Keratinocyte (primary cell): Measurements from ENCODE around the gene COL25A1. TPM values are rescaled to one million over a fixed set of nuclear protein-coding genes. Genes with fewer than 3 reads are reported as not detected.

ENCODE experiments used
- DNase-seq: peaks from one replicate; pipeline ENCODE4 v3.0.0-alpha.2; 2011; ENCODE audit warnings: low read depth, missing footprints, low spot score
- FAIRE-seq: peaks from 2 replicates; lab custom pipeline; 2011; peaks lifted over from hg19 to GRCh38; lab: Jason Lieb, UNC
- H2AFZ ChIP-seq: 2 replicates; pipeline ENCODE4 v1.6.0; 2012; ENCODE audit warnings: low read length, control low read depth, inconsistent platforms; ENCODE audit not compliant: control insufficient read depth
- H3K27ac ChIP-seq: 2 replicates; pipeline ENCODE4 v1.5.1; 2011; ENCODE audit warnings: low read length; ENCODE audit not compliant: control insufficient read depth, insufficient read depth
- H3K27me3 ChIP-seq: 3 replicates; pipeline ENCODE4 v1.6.0; 2011; ENCODE audit warnings: low read length; ENCODE audit not compliant: control insufficient read depth, insufficient read depth; ENCODE audit errors: extremely low read depth
- H3K36me3 ChIP-seq, 2 experiments: 2 replicates in 1 of 2; 3 replicates in 1 of 2; pipeline ENCODE4 v1.5.1; 2011; ENCODE audit warnings: low read length in 2 of 2, mild to moderate bottlenecking in 1 of 2; ENCODE audit not compliant: control insufficient read depth in 2 of 2, insufficient read depth in 2 of 2; ENCODE audit errors: extremely low read depth in 1 of 2
- H3K4me1 ChIP-seq: 3 replicates; pipeline ENCODE4 v1.5.1; 2011; ENCODE audit warnings: low read length; ENCODE audit not compliant: control insufficient read depth, insufficient read depth; ENCODE audit errors: extremely low read depth
- H3K4me2 ChIP-seq: 3 replicates; pipeline ENCODE4 v1.6.0; 2011; ENCODE audit warnings: low read depth, low read length; ENCODE audit not compliant: control insufficient read depth, insufficient read depth; ENCODE audit errors: extremely low read depth
- H3K4me3 ChIP-seq, 3 experiments: fragments of 200-600 bp in 1 of 3; sonication (generic) in 1 of 3; 2 replicates in 2 of 3; 3 replicates in 1 of 3; pipeline ENCODE4 v1.5.1; 2011 to 2016; ENCODE audit warnings: low read length in 3 of 3, mild to moderate bottlenecking in 3 of 3, control low read depth in 2 of 3, inconsistent platforms in 1 of 3, low read depth in 1 of 3, mixed read lengths in 1 of 3, mixed run types in 1 of 3, moderate library complexity in 1 of 3; ENCODE audit not compliant: control insufficient read depth in 2 of 3, insufficient read depth in 2 of 3; ENCODE audit errors: extremely low read depth in 1 of 3
- H3K79me2 ChIP-seq: 2 replicates; pipeline ENCODE4 v1.6.0; 2012; ENCODE audit warnings: low read length; ENCODE audit not compliant: control insufficient read depth, insufficient read depth
- H3K9ac ChIP-seq: 3 replicates; pipeline ENCODE4 v1.6.0; 2011; ENCODE audit warnings: low read length; ENCODE audit not compliant: control insufficient read depth, insufficient read depth; ENCODE audit errors: extremely low read depth
- H3K9me1 ChIP-seq: 3 replicates; pipeline ENCODE4 v1.6.0; 2011; ENCODE audit warnings: low read length; ENCODE audit not compliant: control insufficient read depth, insufficient read depth; ENCODE audit errors: extremely low read depth
- H3K9me3 ChIP-seq: 2 replicates; pipeline ENCODE4 v1.5.1; 2012; ENCODE audit warnings: low read depth, low read length; ENCODE audit not compliant: control insufficient read depth
- H4K20me1 ChIP-seq: 3 replicates; pipeline ENCODE4 v1.6.0; 2011; ENCODE audit warnings: low read length; ENCODE audit not compliant: control insufficient read depth, insufficient read depth; ENCODE audit errors: extremely low read depth
- EZH2 ChIP-seq: IDR thresholded peaks from one replicate; pipeline ENCODE4 v1.6.1; 2012; ENCODE audit warnings: inconsistent platforms, mild to moderate bottlenecking, low read length, moderate library complexity
- dilution Hi-C: fragments of 300-500 bp; cut with MboI; formaldehyde crosslinking; loops from one replicate; pipeline ENCODE4 v1.7.0; 2020; ENCODE audit warnings: low sequenced_read_pairs; ENCODE audit not compliant: extremely low pct_ligation_motif_present
- polyA plus RNA-seq, 5 experiments: library from polyadenylated mRNA; depleted of rRNA in 3 of 5; stranded (reverse) in 3 of 5; stranded (forward) in 1 of 5; unstranded in 1 of 5; fragments of >200 nt; gene quantifications; 1 replicate in 1 of 5; 2 replicates in 3 of 5; 3 replicates in 1 of 5; pipeline versions ENCODE4 v1.2.1 to v1.2.3, GENCODE V29; 2011 to 2012; ENCODE audit warnings: missing spikeins in 2 of 5, low read depth in 1 of 5, low replicate concordance in 1 of 5
- TF ChIP-seq, protein P1 (sequence below), 3 experiments: IDR thresholded peaks in 1 of 3; conservative IDR thresholded peaks in 1 of 3; optimal IDR thresholded peaks in 1 of 3; 2 replicates in 2 of 3; 3 replicates in 1 of 3; pipeline versions ENCODE3 to v1.5.1; 2011; ENCODE audit warnings: low read length in 3 of 3, mild to moderate bottlenecking in 3 of 3, moderate library complexity in 2 of 3, control low read depth in 1 of 3, inconsistent platforms in 1 of 3; ENCODE audit not compliant: insufficient read depth in 2 of 3; ENCODE audit errors: extremely low read depth in 1 of 3

COL25A1 gene
- polyA plus RNA-seq, 1 donor (not counting 4 experiments of a cell fraction or from before 2014, with no cell fraction given): not detected

DNA sequence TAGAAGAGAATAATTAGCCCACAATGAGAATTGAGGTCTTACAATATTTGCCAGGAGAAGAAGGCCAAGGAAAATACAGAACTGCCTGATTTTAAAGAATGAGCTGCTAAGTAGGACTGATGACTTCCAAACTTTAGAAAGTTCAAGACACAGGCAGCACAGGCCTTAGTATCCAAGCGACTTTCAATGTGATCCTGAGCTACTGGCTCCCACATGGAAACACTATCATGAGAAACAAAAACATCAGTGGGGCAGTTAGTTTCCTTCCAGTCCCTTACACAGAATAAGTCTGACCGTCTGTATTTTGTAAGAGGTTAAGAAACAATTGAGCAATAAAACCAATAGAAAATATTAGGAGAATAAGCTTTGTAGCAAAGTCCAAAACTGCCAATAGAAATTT is 251.4 kb downstream of the COL25A1 start:
- Histone ChIP-seq H3K36me3 (no peaks in the 10 kb centered on the region), H3K79me2 (no peaks in the 10 kb centered on the region), H3K9me1 (no peaks in the 10 kb centered on the region), H2AFZ (no peak overlapping the region), H3K4me2 (no peak overlapping the region), H3K27me3 (no peaks in the 10 kb centered on the region), H4K20me1 (no peaks in the 10 kb centered on the region), H3K4me1 (no peaks in the 10 kb centered on the region), H3K9ac (no peak overlapping the region), H3K27ac (no peak overlapping the region), H3K4me3 (no peak overlapping the region), H3K9me3 (no peaks in the 10 kb centered on the region)
- no peak for TF ChIP-seq EZH2
- TF ChIP-seq, protein P1, sequence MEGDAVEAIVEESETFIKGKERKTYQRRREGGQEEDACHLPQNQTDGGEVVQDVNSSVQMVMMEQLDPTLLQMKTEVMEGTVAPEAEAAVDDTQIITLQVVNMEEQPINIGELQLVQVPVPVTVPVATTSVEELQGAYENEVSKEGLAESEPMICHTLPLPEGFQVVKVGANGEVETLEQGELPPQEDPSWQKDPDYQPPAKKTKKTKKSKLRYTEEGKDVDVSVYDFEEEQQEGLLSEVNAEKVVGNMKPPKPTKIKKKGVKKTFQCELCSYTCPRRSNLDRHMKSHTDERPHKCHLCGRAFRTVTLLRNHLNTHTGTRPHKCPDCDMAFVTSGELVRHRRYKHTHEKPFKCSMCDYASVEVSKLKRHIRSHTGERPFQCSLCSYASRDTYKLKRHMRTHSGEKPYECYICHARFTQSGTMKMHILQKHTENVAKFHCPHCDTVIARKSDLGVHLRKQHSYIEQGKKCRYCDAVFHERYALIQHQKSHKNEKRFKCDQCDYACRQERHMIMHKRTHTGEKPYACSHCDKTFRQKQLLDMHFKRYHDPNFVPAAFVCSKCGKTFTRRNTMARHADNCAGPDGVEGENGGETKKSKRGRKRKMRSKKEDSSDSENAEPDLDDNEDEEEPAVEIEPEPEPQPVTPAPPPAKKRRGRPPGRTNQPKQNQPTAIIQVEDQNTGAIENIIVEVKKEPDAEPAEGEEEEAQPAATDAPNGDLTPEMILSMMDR (optimal IDR thresholded peaks at IDR 0.05 in 1 of 3, IDR thresholded peaks at IDR 0.05 in 1 of 3, conservative IDR thresholded peaks at IDR 0.05 in 1 of 3; ENCODE audit: extremely low read depth in 1 of 3, insufficient read depth in 2 of 3, low read length in 3 of 3): no peak
- FAIRE-seq (no peak), DNase-seq (no peak)
- dilution Hi-C loops: no loop called here

DNA sequence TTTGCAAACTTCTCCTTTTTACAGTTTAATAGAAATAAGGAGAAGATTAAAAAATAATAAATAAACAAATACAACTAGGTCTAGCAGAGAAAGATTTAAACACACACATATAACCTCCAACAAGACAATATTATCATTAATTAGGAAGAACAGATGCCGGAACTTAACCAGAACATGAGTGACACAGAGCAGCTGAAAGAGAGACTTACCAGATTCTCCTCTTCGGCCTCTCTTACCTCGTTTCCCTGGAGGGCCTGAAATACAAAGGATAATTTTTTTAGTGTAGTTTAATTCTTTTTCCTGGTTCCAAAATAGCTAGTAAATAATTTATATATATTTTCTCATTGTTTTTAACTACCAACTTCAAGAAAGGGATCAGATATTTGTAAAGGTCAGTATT is 252.5 kb downstream of the COL25A1 start:
- Histone ChIP-seq H2AFZ (no peak overlapping the region), H3K4me2 (no peak overlapping the region), H3K36me3 (no peaks in the 10 kb centered on the region), H3K27ac (no peak overlapping the region), H3K9ac (no peak overlapping the region), H3K9me3 (no peaks in the 10 kb centered on the region), H3K4me3 (no peak overlapping the region), H3K9me1 (no peaks in the 10 kb centered on the region), H4K20me1 (no peaks in the 10 kb centered on the region), H3K27me3 (no peaks in the 10 kb centered on the region), H3K4me1 (no peaks in the 10 kb centered on the region), H3K79me2 (no peaks in the 10 kb centered on the region)
- dilution Hi-C loops: no loop called here
- DNase-seq (no peak), FAIRE-seq (no peak)
- TF ChIP-seq, protein P1 (optimal IDR thresholded peaks at IDR 0.05 in 1 of 3, IDR thresholded peaks at IDR 0.05 in 1 of 3, conservative IDR thresholded peaks at IDR 0.05 in 1 of 3; ENCODE audit: extremely low read depth in 1 of 3, insufficient read depth in 2 of 3, low read length in 3 of 3): no peak
- no peak for TF ChIP-seq EZH2
